Activated CD8-positive, alpha-beta memory T cell treated with anti-CD3 and anti-CD28 coated beads, Interleukin-2, amount 50 U/mL, for 24 hours (primary cell): ENCODE data around the gene C1orf53.
"Not testable (repeated sequence)": the region's sequence is repeated elsewhere in the genome, so short reads cannot be mapped to it uniquely, and the experiment has no call there.

ENCODE experiments used
- DNase-seq: peaks from one replicate; pipeline ENCODE4 v3.0.0-alpha.2; 2020; ENCODE audit errors: extremely low read depth

Gene C1orf53

GRCh38 chr1:197921235-197922069 lies 19.0 kb downstream of the C1orf53 start:
- DNase-seq: no peak

GRCh38 chr1:197922070-197922390 lies 19.6 kb downstream of the C1orf53 start:
- no peak for DNase-seq

- DNase-seq: no peak
Measured at GRCh38 chr1:197923038-197923437, 20.6 kb downstream of the C1orf53 start.

GRCh38 chr1:197924516-197925123 lies 22.2 kb downstream of the C1orf53 start:
- DNase-seq: no peak

GRCh38 chr1:197927908-197928665 lies 25.7 kb downstream of the C1orf53 start:
- no peak for DNase-seq

GRCh38 chr1:197928849-197929336 lies 26.5 kb downstream of the C1orf53 start:
- DNase-seq: no peak

GRCh38 chr1:197933016-197933415 lies 30.6 kb downstream of the C1orf53 start:
- DNase-seq: no peak

- DNase-seq: no peak
Measured at GRCh38 chr1:197933647-197934046, 31.2 kb downstream of the C1orf53 start.

GRCh38 chr1:197937381-197937780 lies 35.0 kb downstream of the C1orf53 start:
- DNase-seq: no peak

- no peak for DNase-seq
Measured at GRCh38 chr1:197937892-197938291, 35.5 kb downstream of the C1orf53 start.

- DNase-seq: not testable (repeated sequence)
Measured at GRCh38 chr1:197939159-197939980, 36.9 kb downstream of the C1orf53 start.

GRCh38 chr1:197942042-197942441 lies 39.6 kb downstream of the C1orf53 start:
- no peak for DNase-seq

- no peak for DNase-seq
Measured at GRCh38 chr1:197944485-197944884, 42.1 kb downstream of the C1orf53 start.

- no peak for DNase-seq
Measured at GRCh38 chr1:197948926-197949899, 46.8 kb downstream of the C1orf53 start.

GRCh38 chr1:197951089-197951488 lies 48.7 kb downstream of the C1orf53 start:
- no peak for DNase-seq

- DNase-seq: no peak
Measured at GRCh38 chr1:197951617-197952175, 49.3 kb downstream of the C1orf53 start.

- not testable (repeated sequence) for DNase-seq
Measured at GRCh38 chr1:197953472-197953871, 51.0 kb downstream of the C1orf53 start.

GRCh38 chr1:197954718-197955418 lies 52.4 kb downstream of the C1orf53 start:
- no peak for DNase-seq
